Upper lobe of right lung (tissue), 1 donor: ENCODE measurements around the gene BCL11A. TPM values are rescaled to one million over a fixed set of nuclear protein-coding genes. Genes with fewer than 3 reads are reported as not detected.

Source experiments
- ATAC-seq: fragments of 200-7000 bp; cut with Tn5 transposase; one replicate; pipeline ENCODE4 v1.9.1; 2020; ENCODE audit warnings: mild to moderate bottlenecking, moderate library complexity
- DNase-seq: peaks from one replicate; pipeline ENCODE4 v3.0.0-alpha.2; 2020
- H3K27ac ChIP-seq: fragments of 200-600 bp; one replicate; pipeline ENCODE4 v1.8.0; 2022
- H3K27me3 ChIP-seq: fragments of 200-600 bp; one replicate; pipeline ENCODE4 v1.8.0; 2022; ENCODE audit warnings: mild to moderate bottlenecking
- H3K36me3 ChIP-seq: fragments of 200-600 bp; one replicate; pipeline ENCODE4 v1.8.0; 2022
- H3K4me1 ChIP-seq: fragments of 200-600 bp; one replicate; pipeline ENCODE4 v1.8.0; 2022
- H3K4me3 ChIP-seq: fragments of 200-600 bp; one replicate; pipeline ENCODE4 v1.8.0; 2022; ENCODE audit warnings: mild to moderate bottlenecking
- H3K9me3 ChIP-seq: fragments of 200-600 bp; one replicate; pipeline ENCODE4 v1.8.0; 2022
- intact Hi-C: fragments of 100-400 bp; cut with DNase I; formaldehyde crosslinking; loops from one replicate; pipeline ENCODE4 v1.11.0; 2022
- long read RNA-seq: library from polyadenylated mRNA; unstranded; transcript quantifications from one replicate; pipeline ENCODE4 v2.0.0, GENCODE V29; 2021
- total RNA-seq: library from RNA; stranded (reverse); fragmentation: NEBNext Ultra II Directional; extraction: Animal tissue kit (Norgen Biotek cat#: 25700); gene quantifications from one replicate; pipeline ENCODE4 v1.2.1, GENCODE V29; 2021
- TF ChIP-seq, protein P1 (sequence below): fragments of 200-600 bp; IDR thresholded peaks from one replicate; pipeline ENCODE4 v1.8.0; 2022; ENCODE audit warnings: antibody characterized with exemption
- donor health status: DM: no; HTN: yes; CAD: no; lungs with severe emphysema.

Gene BCL11A
- 10.3 TPM for total RNA-seq
- long read RNA-seq, partial matches to known transcripts, result 0 of 3 reads
- long read RNA-seq, other reads (novel, unspliced or antisense), result 2 of 3 reads

DNA sequence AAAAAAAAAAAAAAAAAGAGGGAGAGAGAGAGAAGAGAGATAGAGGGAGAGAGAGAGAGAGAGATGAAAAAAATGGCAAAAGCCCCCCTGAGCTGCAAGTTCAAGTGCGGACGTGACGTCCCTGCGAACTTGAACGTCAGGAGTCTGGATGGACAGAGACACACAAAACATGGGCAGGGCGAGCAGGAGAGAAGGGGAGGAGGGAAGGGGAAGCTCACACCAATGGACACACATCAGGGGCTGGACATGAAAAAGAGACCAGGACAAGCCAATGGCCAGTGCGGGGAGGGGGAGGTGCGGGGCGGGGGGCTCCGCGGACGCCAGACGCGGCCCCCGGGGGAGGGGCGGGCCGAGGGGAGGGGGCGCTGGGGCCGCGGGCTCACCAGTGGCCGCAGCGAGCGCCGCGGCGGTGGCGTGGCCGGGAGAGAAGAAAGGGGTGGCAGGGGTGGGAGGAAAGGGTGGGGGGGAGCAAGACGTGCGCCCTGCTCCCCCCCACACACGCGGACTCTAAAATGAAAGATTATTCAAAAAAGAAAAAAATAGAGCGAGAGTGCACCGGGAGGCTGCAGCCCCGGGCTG lies at the start of gene BCL11A:
TSS of gene BCL11A (minus strand) at position 160 of the 579 bp plus-strand sequence. CDS start 384 bp downstream, outside the sequence.
- no peaks in the 10 kb centered on the region for H3K9me3 ChIP-seq
- DNase-seq (peak; percentile 77), ATAC-seq (peak; percentile 66)
- peak within 1 kb of the TSS; percentile 32 for H3K27ac ChIP-seq
- peaks cover 72% of the 10 kb centered on the region for H3K27me3 ChIP-seq
- intact Hi-C loops, result no loop called here
- H3K4me3 ChIP-seq, result peak within 1 kb of the TSS; percentile 66
- TF ChIP-seq, protein P1, sequence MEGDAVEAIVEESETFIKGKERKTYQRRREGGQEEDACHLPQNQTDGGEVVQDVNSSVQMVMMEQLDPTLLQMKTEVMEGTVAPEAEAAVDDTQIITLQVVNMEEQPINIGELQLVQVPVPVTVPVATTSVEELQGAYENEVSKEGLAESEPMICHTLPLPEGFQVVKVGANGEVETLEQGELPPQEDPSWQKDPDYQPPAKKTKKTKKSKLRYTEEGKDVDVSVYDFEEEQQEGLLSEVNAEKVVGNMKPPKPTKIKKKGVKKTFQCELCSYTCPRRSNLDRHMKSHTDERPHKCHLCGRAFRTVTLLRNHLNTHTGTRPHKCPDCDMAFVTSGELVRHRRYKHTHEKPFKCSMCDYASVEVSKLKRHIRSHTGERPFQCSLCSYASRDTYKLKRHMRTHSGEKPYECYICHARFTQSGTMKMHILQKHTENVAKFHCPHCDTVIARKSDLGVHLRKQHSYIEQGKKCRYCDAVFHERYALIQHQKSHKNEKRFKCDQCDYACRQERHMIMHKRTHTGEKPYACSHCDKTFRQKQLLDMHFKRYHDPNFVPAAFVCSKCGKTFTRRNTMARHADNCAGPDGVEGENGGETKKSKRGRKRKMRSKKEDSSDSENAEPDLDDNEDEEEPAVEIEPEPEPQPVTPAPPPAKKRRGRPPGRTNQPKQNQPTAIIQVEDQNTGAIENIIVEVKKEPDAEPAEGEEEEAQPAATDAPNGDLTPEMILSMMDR, result no peak
- peaks cover 56% of the 10 kb centered on the region for H3K4me1 ChIP-seq
- no peaks in the 10 kb centered on the region for H3K36me3 ChIP-seq

DNA sequence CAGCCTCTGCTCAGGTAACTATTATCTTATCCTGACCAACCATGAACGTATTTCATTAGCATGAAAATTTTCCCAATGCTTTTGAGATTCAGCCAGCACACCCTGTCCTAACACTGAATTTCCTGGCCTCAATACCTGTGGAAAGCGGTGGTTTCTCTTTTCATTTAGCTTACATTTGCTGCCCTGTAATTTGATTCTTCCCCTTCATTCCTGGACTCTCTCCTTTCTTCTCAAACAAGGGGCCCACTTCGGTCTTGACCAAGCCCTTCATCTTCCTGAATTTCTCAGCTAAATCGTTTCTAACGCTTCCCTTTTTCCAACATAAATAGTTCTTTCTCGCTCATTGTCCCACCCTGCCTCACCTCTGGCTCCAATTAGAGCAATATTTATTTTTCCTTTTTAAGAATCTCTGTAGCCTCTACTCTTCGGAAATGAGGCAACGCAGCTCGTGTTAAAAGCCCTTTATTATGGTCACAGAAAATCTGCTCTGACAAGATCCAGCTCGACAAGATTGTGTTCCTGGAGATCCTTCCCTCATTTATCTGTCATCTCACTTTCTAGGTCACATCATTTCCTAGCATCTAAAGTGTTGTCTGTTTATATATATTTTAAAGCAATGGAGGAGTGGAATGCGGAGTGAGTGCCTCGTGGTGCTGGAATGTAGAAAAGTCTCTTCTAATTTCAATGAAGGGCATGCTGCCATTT lies 49.5 kb upstream of the BCL11A start:
- intact Hi-C loops, result no loop called here
- DNase-seq (no peak), ATAC-seq (peak; percentile 31)
- H3K4me3 ChIP-seq, result no peak overlapping the region
- H3K36me3 ChIP-seq, result no peaks in the 10 kb centered on the region
- TF ChIP-seq, protein P1, result no peak
- no peaks in the 10 kb centered on the region for H3K27me3 ChIP-seq
- no peak overlapping the region for H3K27ac ChIP-seq
- H3K9me3 ChIP-seq, result no peaks in the 10 kb centered on the region
- no peaks in the 10 kb centered on the region for H3K4me1 ChIP-seq

DNA sequence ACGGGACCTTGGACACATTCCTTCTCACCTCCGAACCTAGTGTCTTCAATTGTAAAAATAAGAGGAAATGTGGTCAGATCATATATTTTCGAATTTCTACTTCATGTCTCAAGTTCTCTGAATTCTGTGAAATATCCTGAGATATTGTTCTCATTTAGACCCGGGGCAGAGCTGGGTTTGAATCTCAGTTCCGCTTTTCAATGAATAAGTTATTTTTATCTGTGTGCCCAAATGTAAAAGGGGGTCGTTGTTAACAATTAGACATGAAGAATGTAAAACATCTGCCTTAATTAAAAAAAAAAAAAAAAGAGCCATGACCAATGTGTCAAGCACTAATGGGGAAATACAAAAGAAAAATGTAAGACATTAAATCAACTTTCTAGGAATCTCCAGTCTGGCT lies 48.9 kb upstream of the BCL11A start:
- no peaks in the 10 kb centered on the region for H3K9me3 ChIP-seq
- TF ChIP-seq, protein P1, result no peak
- DNase-seq (no peak), ATAC-seq (no peak)
- no peak overlapping the region for H3K4me3 ChIP-seq
- H3K36me3 ChIP-seq, result no peaks in the 10 kb centered on the region
- H3K4me1 ChIP-seq, result no peaks in the 10 kb centered on the region
- no peaks in the 10 kb centered on the region for H3K27me3 ChIP-seq
- H3K27ac ChIP-seq, result no peak overlapping the region
- intact Hi-C loops, result no loop called here

DNA sequence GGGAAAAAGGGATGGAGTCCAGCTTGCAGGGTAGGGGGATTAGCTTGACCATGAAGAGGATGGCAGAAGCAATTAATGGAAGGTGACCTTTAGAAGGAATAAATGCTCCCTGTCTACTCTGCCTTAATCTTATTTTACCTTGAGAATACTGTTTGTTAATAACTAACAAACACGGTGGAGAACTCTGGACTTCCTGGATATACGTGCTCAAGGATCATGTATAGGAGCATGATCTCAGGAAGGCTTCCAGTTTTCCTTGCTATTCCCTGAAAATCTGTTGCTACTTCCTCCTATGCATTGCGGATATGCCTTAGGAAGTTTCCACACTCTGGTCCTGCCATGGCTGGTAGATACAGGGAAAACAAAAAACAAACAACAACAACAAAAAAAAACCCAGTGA lies 44.8 kb upstream of the BCL11A start:
- no peak for DNase-seq
- TF ChIP-seq, protein P1, result no peak
- H3K36me3 ChIP-seq, result no peaks in the 10 kb centered on the region
- no peaks in the 10 kb centered on the region for H3K27me3 ChIP-seq
- H3K27ac ChIP-seq, result no peak overlapping the region
- intact Hi-C loops, result no loop called here
- no peaks in the 10 kb centered on the region for H3K4me1 ChIP-seq
- ATAC-seq, result no peak
- no peaks in the 10 kb centered on the region for H3K9me3 ChIP-seq
- H3K4me3 ChIP-seq, result no peak overlapping the region

- Histone ChIP-seq H3K4me3 (no peak overlapping the region), H3K4me1 (no peaks in the 10 kb centered on the region), H3K36me3 (no peaks in the 10 kb centered on the region), H3K27me3 (no peaks in the 10 kb centered on the region), H3K27ac (no peak overlapping the region), H3K9me3 (no peaks in the 10 kb centered on the region)
- intact Hi-C loops, result no loop called here
- DNase-seq (no peak), ATAC-seq (no peak)
- TF ChIP-seq, protein P1, result no peak
Measured at GRCh38 chr2:60597346-60597745, 43.9 kb upstream of the BCL11A start.
